Activated CD4-positive, alpha-beta T cell treated with anti-CD3 and anti-CD28 coated beads for 36 hours (primary cell): ENCODE data around the gene MTSS2. TPM values are rescaled to one million over a fixed set of nuclear protein-coding genes. Genes with fewer than 3 reads are reported as not detected.

ENCODE experiments used
- ATAC-seq: fragments of 200-7000 bp; cut with Tn5 transposase; one replicate; pipeline ENCODE4 v1.10.0; 2021; ENCODE audit warnings: mild to moderate bottlenecking, moderate library complexity
- CTCF ChIA-PET: fragments of 350-600 bp; sonication (Branson Sonifier 250); formaldehyde crosslinking; loops from one replicate; lab custom pipeline; 2021; ENCODE audit warnings: antibody characterized with exemption; lab: Charles Lee
- POLR2A ChIA-PET: fragments of 350-600 bp; sonication (Branson Sonifier 250); formaldehyde crosslinking; loops from one replicate; lab custom pipeline; 2021; ENCODE audit warnings: antibody characterized with exemption, inconsistent platforms; lab: Charles Lee
- DNase-seq: peaks from one replicate; pipeline ENCODE4 v3.0.0-alpha.2; 2020
- H3K27ac Mint-ChIP-seq: one replicate; pipeline ENCODE4 v1.8.0; 2021; ENCODE audit warnings: mixed read lengths
- H3K27me3 Mint-ChIP-seq: one replicate; pipeline ENCODE4 v1.8.0; 2021; ENCODE audit warnings: mixed read lengths
- H3K36me3 Mint-ChIP-seq: one replicate; pipeline ENCODE4 v1.8.0; 2021; ENCODE audit warnings: low read depth, mixed read lengths
- H3K4me1 Mint-ChIP-seq: one replicate; pipeline ENCODE4 v1.8.0; 2021; ENCODE audit warnings: mixed read lengths
- H3K4me3 Mint-ChIP-seq: one replicate; pipeline ENCODE4 v1.8.0; 2021; ENCODE audit warnings: mild to moderate bottlenecking, moderate library complexity, mixed read lengths
- H3K9me3 Mint-ChIP-seq: one replicate; pipeline ENCODE4 v1.8.0; 2021; ENCODE audit warnings: low read depth, mixed read lengths
- intact Hi-C, 2 experiments: fragments of 100-400 bp; cut with DNase I in 1 of 2; cut with micrococcal nuclease in 1 of 2; formaldehyde crosslinking; loops; one replicate each; pipeline versions ENCODE4 v1.14.2 to v1.15.1; 2022 to 2024; cut with DNase I, micrococcal nuclease
- total RNA-seq, 2 experiments: library from RNA; stranded (reverse); gene quantifications; one replicate each; pipeline ENCODE4 v1.2.3, GENCODE V29; 2021

Gene MTSS2, protein sequence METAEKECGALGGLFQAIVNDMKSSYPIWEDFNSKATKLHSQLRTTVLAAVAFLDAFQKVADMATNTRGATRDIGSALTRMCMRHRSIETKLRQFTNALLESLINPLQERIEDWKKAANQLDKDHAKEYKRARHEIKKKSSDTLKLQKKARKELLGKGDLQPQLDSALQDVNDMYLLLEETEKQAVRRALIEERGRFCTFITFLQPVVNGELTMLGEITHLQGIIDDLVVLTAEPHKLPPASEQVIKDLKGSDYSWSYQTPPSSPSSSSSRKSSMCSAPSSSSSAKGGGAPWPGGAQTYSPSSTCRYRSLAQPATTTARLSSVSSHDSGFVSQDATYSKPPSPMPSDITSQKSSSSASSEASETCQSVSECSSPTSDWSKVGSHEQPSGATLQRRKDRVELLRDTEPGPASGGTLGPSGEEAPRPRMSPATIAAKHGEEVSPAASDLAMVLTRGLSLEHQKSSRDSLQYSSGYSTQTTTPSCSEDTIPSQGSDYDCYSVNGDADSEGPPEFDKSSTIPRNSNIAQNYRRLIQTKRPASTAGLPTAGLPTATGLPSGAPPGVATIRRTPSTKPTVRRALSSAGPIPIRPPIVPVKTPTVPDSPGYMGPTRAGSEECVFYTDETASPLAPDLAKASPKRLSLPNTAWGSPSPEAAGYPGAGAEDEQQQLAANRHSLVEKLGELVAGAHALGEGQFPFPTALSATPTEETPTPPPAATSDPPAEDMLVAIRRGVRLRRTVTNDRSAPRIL
- total RNA-seq = 1 to 10 TPM; 1.6 to 3.5 TPM

DNA sequence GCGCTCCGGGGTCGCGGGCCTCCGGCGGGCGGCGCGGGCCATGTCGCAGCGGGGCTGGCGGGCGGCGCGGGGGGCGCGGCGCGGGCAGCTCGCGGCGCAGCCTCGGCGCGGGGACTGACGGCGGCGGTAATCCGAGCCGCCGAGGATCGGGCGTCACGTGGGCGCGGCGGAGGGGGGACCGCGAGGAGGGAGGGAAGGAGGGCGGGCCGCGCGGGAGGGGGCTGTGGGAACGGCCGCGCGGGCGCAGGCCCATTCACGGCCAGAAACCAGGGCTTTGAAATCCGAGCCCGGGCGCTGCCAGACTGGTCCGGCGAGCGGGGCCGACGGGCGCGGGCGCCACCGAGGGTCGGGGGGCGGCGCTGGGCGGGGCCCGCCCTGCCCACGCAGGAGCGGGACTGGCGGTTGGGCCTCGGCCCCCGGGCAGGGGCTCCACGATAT is at the start of gene MTSS2:
Gene MTSS2 (minus strand): TSS at position 116 of the 438 bp plus-strand sequence. CDS start 262 bp downstream, outside the sequence.
- intact Hi-C loops = loop anchor here in 1 of 2 experiments (10.0 kb wide), 1 partner anchor 49 kb away; no protein-coding TSS in a partner anchor
- H3K36me3 Mint-ChIP-seq = no peaks in the 10 kb centered on the region
- H3K4me3 Mint-ChIP-seq = peak within 1 kb of the TSS; percentile 55
- no peaks in the 10 kb centered on the region for H3K4me1 Mint-ChIP-seq
- ChIA-PET POLR2A (no interaction called here), CTCF (no interaction called here)
- peaks cover 11% of the 10 kb centered on the region for H3K27me3 Mint-ChIP-seq
- peak; percentile 57 for DNase-seq
- no peaks in the 10 kb centered on the region for H3K9me3 Mint-ChIP-seq
- ATAC-seq = peak; percentile 54
- H3K27ac Mint-ChIP-seq = no peak within 1 kb of the TSS

- CTCF ChIA-PET = interaction anchor here (0.6 to 1.7 kb wide), 4 partner anchors 16 to 678 kb away, joined by 3 to 8 read pairs (median 3); no protein-coding TSS in a partner anchor
- DNase-seq (no peak), ATAC-seq (no peak)
- Mint-ChIP-seq H3K4me3 (no peak overlapping the region), H3K27ac (no peak overlapping the region), H3K36me3 (peaks cover 6% of the 10 kb centered on the region), H3K27me3 (no peaks in the 10 kb centered on the region), H3K4me1 (peaks cover 47% of the 10 kb centered on the region), H3K9me3 (no peaks in the 10 kb centered on the region)
- intact Hi-C loops = loop anchor here (5.0 to 10.0 kb wide), 5 partner anchors 51 to 1978 kb away; partner anchors contain the start of genes COG4 (in 1 of the 2), DHX38 (in 1 of the 2), MTSS2 (in 1 of the 2) and SF3B3 (in 1 of the 2)
- POLR2A ChIA-PET = interaction anchor here (0.5 to 0.6 kb wide), 3 partner anchors 19 to 1986 kb away, joined by 3 to 5 read pairs (median 4); no protein-coding TSS in a partner anchor
Observed at GRCh38 chr16:70735141-70735979, 49.5 kb upstream of the MTSS2 start.

DNA sequence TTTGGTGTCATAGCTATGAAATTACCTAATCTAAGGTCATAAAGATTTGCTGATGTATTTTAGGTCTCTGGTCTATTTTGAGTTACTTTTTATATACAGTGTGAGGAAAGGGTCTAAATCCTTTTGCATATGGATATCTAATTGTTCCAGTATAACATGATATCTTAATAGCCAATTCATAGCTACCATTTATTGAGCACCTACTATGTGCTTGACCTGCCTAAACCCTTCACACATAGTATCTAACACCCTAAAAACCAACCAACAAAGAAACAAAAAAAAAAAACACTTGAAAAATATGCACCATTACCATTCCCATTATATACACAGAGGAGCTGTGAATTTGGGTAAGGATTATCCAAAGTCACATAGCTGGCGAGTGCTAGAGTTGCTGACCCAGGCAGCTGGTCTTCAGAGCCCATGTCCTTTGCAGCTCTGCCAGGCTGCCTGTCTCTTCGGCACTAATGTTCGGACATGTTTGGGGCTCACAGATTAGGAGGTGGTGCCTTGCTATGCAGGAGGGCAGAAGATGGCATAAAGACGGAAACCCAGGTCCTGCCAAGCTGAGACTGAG is 48.8 kb upstream of the MTSS2 start:
- Mint-ChIP-seq H3K27me3 (no peaks in the 10 kb centered on the region), H3K27ac (no peak overlapping the region), H3K36me3 (peaks cover 11% of the 10 kb centered on the region), H3K9me3 (no peaks in the 10 kb centered on the region), H3K4me3 (no peak overlapping the region), H3K4me1 (peaks cover 41% of the 10 kb centered on the region)
- intact Hi-C loops = loop anchor here (5.0 to 10.0 kb wide), 5 partner anchors 50 to 1977 kb away; partner anchors contain the start of genes COG4 (in 1 of the 2), DHX38 (in 1 of the 2), MTSS2 (in 1 of the 2) and SF3B3 (in 1 of the 2)
- ATAC-seq (no peak), DNase-seq (no peak)
- CTCF ChIA-PET = interaction anchor here (1.1 to 1.7 kb wide), 3 partner anchors 17 to 678 kb away, joined by 3 to 8 read pairs (median 3); no protein-coding TSS in a partner anchor
- POLR2A ChIA-PET = interaction anchor here (0.5 to 0.8 kb wide), 3 partner anchors 195 to 1985 kb away, joined by 4 to 6 read pairs (median 5); no protein-coding TSS in a partner anchor

- no peak overlapping the region for H3K27ac Mint-ChIP-seq
- peaks cover 7% of the 10 kb centered on the region for H3K4me1 Mint-ChIP-seq
- POLR2A ChIA-PET = no interaction called here
- CTCF ChIA-PET = no interaction called here
- H3K9me3 Mint-ChIP-seq = no peaks in the 10 kb centered on the region
- intact Hi-C loops = loop anchor here in 1 of 2 experiments (10.0 kb wide), 1 partner anchor 46 kb away; the partner anchor contains the start of gene MTSS2
- DNase-seq (no peak), ATAC-seq (no peak)
- H3K4me3 Mint-ChIP-seq = no peak overlapping the region
- H3K27me3 Mint-ChIP-seq = no peaks in the 10 kb centered on the region
- H3K36me3 Mint-ChIP-seq = peaks cover 11% of the 10 kb centered on the region
Observed at GRCh38 chr16:70730944-70731343, 45.1 kb upstream of the MTSS2 start.

- intact Hi-C loops = loop anchor here in 1 of 2 experiments (10.0 kb wide), 1 partner anchor 45 kb away; the partner anchor contains the start of gene MTSS2
- no peak overlapping the region for H3K4me3 Mint-ChIP-seq
- H3K4me1 Mint-ChIP-seq = peaks cover 3% of the 10 kb centered on the region
- no peaks in the 10 kb centered on the region for H3K27me3 Mint-ChIP-seq
- ChIA-PET POLR2A (no interaction called here), CTCF (no interaction called here)
- H3K36me3 Mint-ChIP-seq = peaks cover 13% of the 10 kb centered on the region
- ATAC-seq (no peak), DNase-seq (no peak)
- H3K9me3 Mint-ChIP-seq = no peaks in the 10 kb centered on the region
- no peak overlapping the region for H3K27ac Mint-ChIP-seq
Observed at GRCh38 chr16:70730031-70730430, 44.2 kb upstream of the MTSS2 start.

DNA sequence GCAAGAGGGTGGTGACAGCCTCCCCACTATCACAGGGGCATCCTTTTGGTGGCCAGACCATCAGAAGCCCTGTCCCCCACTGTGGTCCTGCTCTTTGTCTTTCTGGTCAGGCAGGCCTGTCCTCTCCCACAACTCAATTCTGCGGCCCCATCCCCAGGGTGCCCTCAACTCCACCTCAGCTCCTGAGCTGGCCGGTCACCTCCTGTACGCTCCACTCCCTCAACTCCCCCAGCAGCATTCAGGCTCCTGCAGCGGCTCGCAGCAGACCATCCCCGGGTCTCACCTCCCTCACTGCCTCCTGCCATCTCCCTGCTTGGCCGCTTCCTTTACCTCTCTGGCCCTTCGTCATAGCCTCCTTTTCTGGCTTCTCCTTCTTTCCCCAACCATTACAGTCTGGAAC is 43.4 kb upstream of the MTSS2 start:
- Mint-ChIP-seq H3K27me3 (no peaks in the 10 kb centered on the region), H3K27ac (no peak overlapping the region), H3K36me3 (peaks cover 15% of the 10 kb centered on the region), H3K4me3 (no peak overlapping the region), H3K4me1 (no peaks in the 10 kb centered on the region), H3K9me3 (no peaks in the 10 kb centered on the region)
- ATAC-seq = no peak
- intact Hi-C loops = no loop called here
- ChIA-PET CTCF (interaction anchor here (0.8 kb wide), 1 partner anchor 42 kb away, joined by 3 read pairs; no protein-coding TSS in a partner anchor), POLR2A (no interaction called here)
- no peak for DNase-seq

GRCh38 chr16:70728150-70728549 is 42.3 kb upstream of the MTSS2 start:
- intact Hi-C loops = no loop called here
- ChIA-PET POLR2A (interaction anchor here (1.1 kb wide), 1 partner anchor 10 kb away, joined by 3 read pairs; no protein-coding TSS in a partner anchor), CTCF (no interaction called here)
- Mint-ChIP-seq H3K9me3 (no peaks in the 10 kb centered on the region), H3K27ac (no peak overlapping the region), H3K27me3 (no peaks in the 10 kb centered on the region), H3K4me3 (no peak overlapping the region), H3K36me3 (peaks cover 15% of the 10 kb centered on the region), H3K4me1 (no peaks in the 10 kb centered on the region)
- no peak for ATAC-seq
- DNase-seq = no peak

- no peaks in the 10 kb centered on the region for H3K9me3 Mint-ChIP-seq
- H3K4me1 Mint-ChIP-seq = no peaks in the 10 kb centered on the region
- CTCF ChIA-PET = no interaction called here
- H3K4me3 Mint-ChIP-seq = no peak overlapping the region
- intact Hi-C loops = no loop called here
- no peaks in the 10 kb centered on the region for H3K27me3 Mint-ChIP-seq
- H3K36me3 Mint-ChIP-seq = peaks cover 19% of the 10 kb centered on the region
- ATAC-seq (no peak), DNase-seq (no peak)
- POLR2A ChIA-PET = no interaction called here
- H3K27ac Mint-ChIP-seq = no peak overlapping the region
Observed at GRCh38 chr16:70726892-70727361, 41.1 kb upstream of the MTSS2 start.

DNA sequence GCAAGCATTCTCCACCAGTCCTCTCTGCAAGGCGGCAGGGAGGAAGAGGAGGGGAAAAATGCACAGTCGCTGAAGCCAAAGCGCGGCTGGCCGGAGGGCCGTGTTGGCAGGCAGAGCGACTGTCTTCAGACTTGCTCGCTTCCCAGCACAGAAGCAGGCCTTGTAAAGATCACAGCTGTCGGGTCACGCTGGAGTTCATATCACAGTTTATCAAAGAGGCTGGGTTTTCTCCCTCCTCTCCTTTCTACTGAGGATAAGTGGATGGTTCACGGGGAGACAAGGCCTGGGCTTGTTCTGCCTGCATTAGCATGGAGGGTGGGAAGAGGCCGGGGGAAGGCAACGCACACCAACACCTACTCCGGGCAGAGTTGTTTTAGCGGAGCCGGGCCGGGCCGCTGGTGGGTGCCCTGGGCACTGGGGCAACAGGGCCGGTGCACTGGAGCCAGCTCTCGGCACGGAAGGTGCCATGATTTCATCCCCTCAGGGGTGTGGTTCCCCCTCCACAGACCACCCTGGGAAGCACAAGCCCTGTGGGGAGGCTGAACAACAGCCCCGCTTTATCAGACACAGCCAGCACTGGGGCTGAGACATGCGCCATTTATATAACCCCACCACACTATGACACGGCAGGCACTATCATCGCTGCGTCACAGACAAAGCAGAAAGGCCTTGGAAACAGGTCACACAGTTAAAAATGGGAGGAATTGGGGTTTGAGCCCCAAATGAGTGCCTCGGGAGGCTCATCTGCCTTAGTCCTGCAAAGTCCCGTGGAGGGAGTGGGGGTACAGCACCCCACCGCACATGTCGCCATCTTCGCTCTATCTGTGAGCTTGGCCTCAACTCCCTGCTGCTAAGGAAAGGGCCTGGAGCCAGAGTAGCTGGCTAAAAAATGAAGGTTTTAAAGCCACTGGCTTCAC is 40.3 kb upstream of the MTSS2 start:
- H3K4me1 Mint-ChIP-seq = peaks cover 1% of the 10 kb centered on the region
- H3K4me3 Mint-ChIP-seq = no peak overlapping the region
- intact Hi-C loops = no loop called here
- no peaks in the 10 kb centered on the region for H3K27me3 Mint-ChIP-seq
- no peak for DNase-seq
- no peak overlapping the region for H3K27ac Mint-ChIP-seq
- ATAC-seq = no peak
- POLR2A ChIA-PET = no interaction called here
- no peaks in the 10 kb centered on the region for H3K9me3 Mint-ChIP-seq
- CTCF ChIA-PET = no interaction called here
- peaks cover 21% of the 10 kb centered on the region for H3K36me3 Mint-ChIP-seq
